GM21367 (cell line): Measurements from ENCODE around the gene OTULIN.

Experiments
- ATAC-seq: cut with Tn5 transposase; IDR thresholded peaks from one replicate; pipeline ENCODE4 v1.9.1; 2021; ENCODE audit not compliant: unreplicated experiment

OTULIN gene

GRCh38 chr5:14667770-14668169, 3.3 kb downstream of the OTULIN start:
- ATAC-seq, result no peak

- ATAC-seq, result no peak
Measured at GRCh38 chr5:14668181-14668591, 3.7 kb downstream of the OTULIN start.

GRCh38 chr5:14669415-14669814, 4.9 kb downstream of the OTULIN start:
- ATAC-seq, result no peak

- ATAC-seq, result no peak
Measured at GRCh38 chr5:14669975-14670374, 5.5 kb downstream of the OTULIN start.

GRCh38 chr5:14671414-14671813, 6.9 kb downstream of the OTULIN start:
- ATAC-seq, result no peak

GRCh38 chr5:14672082-14672481, 7.6 kb downstream of the OTULIN start:
- no peak for ATAC-seq

GRCh38 chr5:14672484-14673394, 8.2 kb downstream of the OTULIN start:
- no peak for ATAC-seq

GRCh38 chr5:14673443-14673842, 8.9 kb downstream of the OTULIN start:
- ATAC-seq, result no peak

- peak; percentile 3 for ATAC-seq
Measured at GRCh38 chr5:14674983-14675854, 10.7 kb downstream of the OTULIN start.

GRCh38 chr5:14675865-14676300, 11.4 kb downstream of the OTULIN start:
- ATAC-seq, result peak; percentile 48

GRCh38 chr5:14676320-14676719, 11.8 kb downstream of the OTULIN start:
- ATAC-seq, result peak; percentile 39

GRCh38 chr5:14678773-14679334, 14.3 kb downstream of the OTULIN start:
- no peak for ATAC-seq

GRCh38 chr5:14679595-14679994, 15.1 kb downstream of the OTULIN start:
- ATAC-seq, result no peak

- no peak for ATAC-seq
Measured at GRCh38 chr5:14681236-14681752, 16.8 kb downstream of the OTULIN start.

GRCh38 chr5:14683906-14684455, 19.5 kb downstream of the OTULIN start:
- ATAC-seq, result no peak

- ATAC-seq, result no peak
Measured at GRCh38 chr5:14684757-14685156, 20.2 kb downstream of the OTULIN start.

- peak; percentile 94 for ATAC-seq
Measured at GRCh38 chr5:14685757-14686156, 21.2 kb downstream of the OTULIN start.

- no peak for ATAC-seq
Measured at GRCh38 chr5:14686517-14686916, 22.0 kb downstream of the OTULIN start.

GRCh38 chr5:14687023-14687665, 22.6 kb downstream of the OTULIN start:
- no peak for ATAC-seq

- ATAC-seq, result no peak
Measured at GRCh38 chr5:14693070-14693469, 28.6 kb downstream of the OTULIN start.
